ENCODE data around the gene MZF1. TPM values are rescaled to one million over a fixed set of nuclear protein-coding genes. Genes with fewer than 3 reads are reported as not detected.

The MZF1 gene
- total and polyA plus RNA-seq, 9 of the 15 experiments (the other 6 are each of a cell fraction or from before 2014, with no cell fraction given), result 0.31 to 29.3 (median 11.5) TPM

- TF ChIP-seq NR1H2 (CRISPR knock-in tag; IDR thresholded peaks at IDR 0.05) (0 out of 2 replicates have a peak, but pooled peaks have one; percentile 73), ZNF696 (CRISPR knock-in tag; conservative IDR thresholded peaks at IDR 0.05) (no peak), PTBP1 (IDR thresholded peaks at IDR 0.05; ENCODE audit: low read depth, low read length) (no peak), ZBTB11 (CRISPR knock-in tag; IDR thresholded peaks at IDR 0.05) (peak in 1 of 3 experiments; percentile 82; a peak in 2 of 6 replicates), CEBPG (CRISPR knock-in tag; IDR thresholded peaks at IDR 0.05) (no peak), CEBPG (tag; conservative IDR thresholded peaks at IDR 0.05 in 1 of 2, IDR thresholded peaks at IDR 0.05 in 1 of 2) (no peak), POLR2B (IDR thresholded peaks at IDR 0.05; ENCODE audit: low read depth, partially characterized antibody) (no peak), NBN (IDR thresholded peaks at IDR 0.05; ENCODE audit: low read depth) (peak; percentile 97), TFAM (CRISPR knock-in tag; conservative IDR thresholded peaks at IDR 0.05) (no peak), DLX4 (CRISPR knock-in tag; IDR thresholded peaks at IDR 0.05) (no peak), PPARD (CRISPR knock-in tag; IDR thresholded peaks at IDR 0.05) (no peak), E2F4 (CRISPR knock-in tag; IDR thresholded peaks at IDR 0.05; ENCODE audit: low read depth) (no peak), ZNF282 (CRISPR knock-in tag; IDR thresholded peaks at IDR 0.05) (no peak)
- TF ChIP-seq, protein P1, sequence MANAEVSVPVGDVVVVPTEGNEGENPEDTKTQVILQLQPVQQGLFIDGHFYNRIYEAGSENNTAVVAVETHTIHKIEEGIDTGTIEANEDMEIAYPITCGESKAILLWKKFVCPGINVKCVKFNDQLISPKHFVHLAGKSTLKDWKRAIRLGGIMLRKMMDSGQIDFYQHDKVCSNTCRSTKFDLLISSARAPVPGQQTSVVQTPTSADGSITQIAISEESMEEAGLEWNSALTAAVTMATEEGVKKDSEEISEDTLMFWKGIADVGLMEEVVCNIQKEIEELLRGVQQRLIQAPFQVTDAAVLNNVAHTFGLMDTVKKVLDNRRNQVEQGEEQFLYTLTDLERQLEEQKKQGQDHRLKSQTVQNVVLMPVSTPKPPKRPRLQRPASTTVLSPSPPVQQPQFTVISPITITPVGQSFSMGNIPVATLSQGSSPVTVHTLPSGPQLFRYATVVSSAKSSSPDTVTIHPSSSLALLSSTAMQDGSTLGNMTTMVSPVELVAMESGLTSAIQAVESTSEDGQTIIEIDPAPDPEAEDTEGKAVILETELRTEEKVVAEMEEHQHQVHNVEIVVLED (CRISPR knock-in tag; IDR thresholded peaks at IDR 0.05), result no peak
- TF ChIP-seq, protein P2, sequence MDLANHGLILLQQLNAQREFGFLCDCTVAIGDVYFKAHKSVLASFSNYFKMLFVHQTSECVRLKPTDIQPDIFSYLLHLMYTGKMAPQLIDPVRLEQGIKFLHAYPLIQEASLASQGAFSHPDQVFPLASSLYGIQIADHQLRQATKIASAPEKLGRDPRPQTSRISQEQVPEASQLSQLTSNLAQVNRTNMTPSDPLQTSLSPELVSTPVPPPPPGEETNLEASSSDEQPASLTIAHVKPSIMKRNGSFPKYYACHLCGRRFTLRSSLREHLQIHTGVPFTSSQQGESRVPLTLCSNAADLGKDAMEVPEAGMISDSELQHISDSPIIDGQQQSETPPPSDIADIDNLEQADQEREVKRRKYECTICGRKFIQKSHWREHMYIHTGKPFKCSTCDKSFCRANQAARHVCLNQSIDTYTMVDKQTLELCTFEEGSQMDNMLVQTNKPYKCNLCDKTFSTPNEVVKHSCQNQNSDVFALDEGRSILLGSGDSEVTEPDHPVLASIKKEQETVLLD (IDR thresholded peaks at IDR 0.05), result no peak
- TF ChIP-seq, protein P3, sequence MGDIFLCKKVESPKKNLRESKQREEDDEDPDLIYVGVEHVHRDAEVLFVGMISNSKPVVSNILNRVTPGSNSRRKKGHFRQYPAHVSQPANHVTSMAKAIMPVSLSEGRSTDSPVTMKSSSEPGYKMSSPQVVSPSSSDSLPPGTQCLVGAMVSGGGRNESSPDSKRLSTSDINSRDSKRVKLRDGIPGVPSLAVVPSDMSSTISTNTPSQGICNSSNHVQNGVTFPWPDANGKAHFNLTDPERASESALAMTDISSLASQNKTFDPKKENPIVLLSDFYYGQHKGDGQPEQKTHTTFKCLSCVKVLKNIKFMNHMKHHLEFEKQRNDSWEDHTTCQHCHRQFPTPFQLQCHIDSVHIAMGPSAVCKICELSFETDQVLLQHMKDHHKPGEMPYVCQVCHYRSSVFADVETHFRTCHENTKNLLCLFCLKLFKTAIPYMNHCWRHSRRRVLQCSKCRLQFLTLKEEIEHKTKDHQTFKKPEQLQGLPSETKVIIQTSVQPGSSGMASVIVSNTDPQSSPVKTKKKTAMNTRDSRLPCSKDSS (IDR thresholded peaks at IDR 0.05; ENCODE audit: low read depth, partially characterized antibody), result no peak
Measured at GRCh38 chr19:58581227-58582141, 8.3 kb upstream of the MZF1 start (continued).

All from K562 (cell line).